ENCODE measurements around the gene LOXL1. TPM values are rescaled to one million over a fixed set of nuclear protein-coding genes. Genes with fewer than 3 reads are reported as not detected.

LOXL1 gene
- polyA plus RNA-seq, 1 donor (not counting 4 experiments of a cell fraction or from before 2014, with no cell fraction given) = 8.8 TPM

DNA sequence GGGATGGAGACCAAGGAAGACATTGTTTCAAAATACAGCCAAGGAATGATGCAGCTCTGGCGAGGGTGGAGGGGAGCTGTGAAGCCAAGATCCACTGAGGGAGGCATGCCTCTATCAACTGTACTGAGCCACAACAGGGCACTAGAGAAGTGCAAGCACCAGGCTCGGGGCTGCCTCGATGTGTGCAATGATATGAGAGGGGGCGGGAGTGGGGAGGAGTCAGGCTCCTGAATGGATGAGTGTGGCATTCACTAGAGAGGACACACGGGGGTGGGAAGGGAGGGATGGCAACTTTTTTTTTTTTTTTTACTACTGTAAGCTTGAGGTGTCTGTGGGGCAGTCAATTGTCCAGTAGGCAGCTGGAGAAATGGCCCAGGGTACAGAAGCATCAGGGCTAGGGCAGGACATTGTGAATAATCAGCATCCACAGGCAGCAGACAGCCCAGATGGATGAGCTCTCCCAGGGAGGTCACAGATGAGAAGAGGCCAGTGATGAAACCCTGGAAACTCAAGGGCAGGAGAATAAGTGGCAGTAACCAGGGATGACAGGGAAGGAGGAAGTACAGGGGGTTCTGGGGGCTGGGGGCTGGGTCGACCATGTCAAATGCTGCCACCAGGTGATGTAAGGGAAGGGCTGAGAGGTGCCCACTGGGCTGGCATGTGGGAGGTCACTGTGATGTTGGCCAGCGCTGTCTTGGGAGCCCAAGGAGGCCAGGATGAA lies 60.0 kb downstream of the LOXL1 start:
- Histone ChIP-seq H3K27me3 (ENCODE audit: control insufficient read depth, extremely low read depth, insufficient read depth, low read length) (no peaks in the 10 kb centered on the region), H3K4me3 (ENCODE audit: control insufficient read depth in 2 of 3, extremely low read depth in 1 of 3, insufficient read depth in 2 of 3, low read depth in 1 of 3, low read length in 3 of 3) (no peak overlapping the region), H3K36me3 (ENCODE audit: control insufficient read depth in 2 of 2, extremely low read depth in 1 of 2, insufficient read depth in 2 of 2, low read length in 2 of 2) (peaks cover 0 to 4% of the 10 kb centered on the region in 2 experiments), H3K9me1 (ENCODE audit: control insufficient read depth, extremely low read depth, insufficient read depth, low read length) (no peaks in the 10 kb centered on the region), H3K4me1 (ENCODE audit: control insufficient read depth, extremely low read depth, insufficient read depth, low read length) (peaks cover 92% of the 10 kb centered on the region), H3K79me2 (ENCODE audit: control insufficient read depth, insufficient read depth, low read length) (no peaks in the 10 kb centered on the region), H4K20me1 (ENCODE audit: control insufficient read depth, extremely low read depth, insufficient read depth, low read length) (no peaks in the 10 kb centered on the region), H3K9ac (ENCODE audit: control insufficient read depth, extremely low read depth, insufficient read depth, low read length) (no peak overlapping the region), H3K9me3 (ENCODE audit: control insufficient read depth, low read depth, low read length) (no peaks in the 10 kb centered on the region), H3K4me2 (ENCODE audit: control insufficient read depth, extremely low read depth, insufficient read depth, low read depth, low read length) (no peak overlapping the region), H2AFZ (ENCODE audit: control insufficient read depth, low read length) (no peak overlapping the region), H3K27ac (ENCODE audit: control insufficient read depth, insufficient read depth, low read length) (no peak overlapping the region)
- FAIRE-seq = peak; percentile 39
- no peak for DNase-seq (ENCODE audit: low read depth, low spot score)
- dilution Hi-C loops (cut with MboI; ENCODE audit: extremely low pct_ligation_motif_present, low sequenced_read_pairs) = no loop called here
- TF ChIP-seq EZH2 (IDR thresholded peaks at IDR 0.05; ENCODE audit: low read length) = no peak
- no peak for TF ChIP-seq CTCF (optimal IDR thresholded peaks at IDR 0.05 in 1 of 3, IDR thresholded peaks at IDR 0.05 in 1 of 3, conservative IDR thresholded peaks at IDR 0.05 in 1 of 3; ENCODE audit: extremely low read depth in 1 of 3, insufficient read depth in 2 of 3, low read length in 3 of 3)

DNA sequence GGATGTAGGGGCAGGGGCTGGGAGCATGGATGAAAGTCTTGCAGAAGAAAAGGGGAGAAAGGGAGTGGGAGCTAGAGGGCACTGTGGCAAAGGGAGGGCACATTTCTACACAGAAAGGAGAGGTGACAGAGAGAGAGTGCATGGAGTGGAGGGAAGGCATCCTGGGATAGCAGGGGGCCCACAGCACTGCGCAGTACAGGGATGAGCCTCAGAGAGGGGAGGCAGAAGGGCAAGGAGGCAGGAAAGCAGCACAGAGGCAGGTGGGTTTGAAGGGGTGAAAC lies 60.5 kb downstream of the LOXL1 start:
- H3K9me1 ChIP-seq (ENCODE audit: control insufficient read depth, extremely low read depth, insufficient read depth, low read length) = no peaks in the 10 kb centered on the region
- H2AFZ ChIP-seq (ENCODE audit: control insufficient read depth, low read length) = no peak overlapping the region
- H3K4me1 ChIP-seq (ENCODE audit: control insufficient read depth, extremely low read depth, insufficient read depth, low read length) = peaks cover 92% of the 10 kb centered on the region
- no peaks in the 10 kb centered on the region for H4K20me1 ChIP-seq (ENCODE audit: control insufficient read depth, extremely low read depth, insufficient read depth, low read length)
- H3K36me3 ChIP-seq (ENCODE audit: control insufficient read depth in 2 of 2, extremely low read depth in 1 of 2, insufficient read depth in 2 of 2, low read length in 2 of 2) = peaks cover 0 to 4% of the 10 kb centered on the region in 2 experiments
- H3K4me2 ChIP-seq (ENCODE audit: control insufficient read depth, extremely low read depth, insufficient read depth, low read depth, low read length) = no peak overlapping the region
- FAIRE-seq (no peak), DNase-seq (ENCODE audit: low read depth, low spot score) (no peak)
- TF ChIP-seq EZH2 (IDR thresholded peaks at IDR 0.05; ENCODE audit: low read length) = no peak
- TF ChIP-seq CTCF (optimal IDR thresholded peaks at IDR 0.05 in 1 of 3, IDR thresholded peaks at IDR 0.05 in 1 of 3, conservative IDR thresholded peaks at IDR 0.05 in 1 of 3; ENCODE audit: extremely low read depth in 1 of 3, insufficient read depth in 2 of 3, low read length in 3 of 3) = no peak
- H3K4me3 ChIP-seq (ENCODE audit: control insufficient read depth in 2 of 3, extremely low read depth in 1 of 3, insufficient read depth in 2 of 3, low read depth in 1 of 3, low read length in 3 of 3) = no peak overlapping the region
- dilution Hi-C loops (cut with MboI; ENCODE audit: extremely low pct_ligation_motif_present, low sequenced_read_pairs) = no loop called here
- peak overlapping the region; percentile 60 for H3K9ac ChIP-seq (ENCODE audit: control insufficient read depth, extremely low read depth, insufficient read depth, low read length)
- no peaks in the 10 kb centered on the region for H3K27me3 ChIP-seq (ENCODE audit: control insufficient read depth, extremely low read depth, insufficient read depth, low read length)
- peak overlapping the region; percentile 83 for H3K27ac ChIP-seq (ENCODE audit: control insufficient read depth, insufficient read depth, low read length)
- no peaks in the 10 kb centered on the region for H3K79me2 ChIP-seq (ENCODE audit: control insufficient read depth, insufficient read depth, low read length)
- no peaks in the 10 kb centered on the region for H3K9me3 ChIP-seq (ENCODE audit: control insufficient read depth, low read depth, low read length)

Data from keratinocyte (primary cell).